Esophagus squamous epithelium (tissue), 4 donors: ENCODE data around the gene IKZF5. TPM values are rescaled to one million over a fixed set of nuclear protein-coding genes. Genes with fewer than 3 reads are reported as not detected.

Experiments
- total RNA-seq, 4 donors: library from RNA; depleted of rRNA; stranded (reverse); fragments of >200 nt; gene quantifications; one replicate each; pipeline ENCODE4 v1.1.0, GENCODE V29; 2016

Gene IKZF5
- total RNA-seq, 4 donors from 2014 or later = 2.9 to 12.0 (median 5.7) TPM

Other genes starting within 250 kb of the IKZF5 start
- gene CUZD1, start 162.9 kb downstream of the IKZF5 start, total RNA-seq = under 1 TPM in 2 of 4 donors, not detected in 2; 0.42 to 0.76 TPM
- 1 to 10 TPM in 2 of 4 donors, not detected in 2; 2.3 to 4.2 TPM for gene FAM24B, start 129.2 kb downstream of the IKZF5 start, total RNA-seq
- not detected for gene FAM24A, start 98.2 kb downstream of the IKZF5 start, total RNA-seq
- 1 to 10 TPM; 4.0 to 7.6 (median 4.6) TPM for gene C10orf88, start 54.6 kb downstream of the IKZF5 start, total RNA-seq
- 1 to 10 TPM; 2.5 to 3.0 (median 2.6) TPM for gene PSTK, start 28.4 kb downstream of the IKZF5 start, total RNA-seq
- gene ACADSB, start 211 bp upstream of the IKZF5 start, total RNA-seq = 10 to 100 TPM in 2 of 4 donors, 1 to 10 TPM in 2; 7.5 to 13.5 (median 10.4) TPM
- gene HMX3, start 127.2 kb upstream of the IKZF5 start, total RNA-seq = not detected
- gene HMX2, start 139.3 kb upstream of the IKZF5 start, total RNA-seq = not detected
- gene BUB3, start 145.6 kb upstream of the IKZF5 start, total RNA-seq = 100 to 1,000 TPM in 2 of 4 donors, 10 to 100 TPM in 2; 84.3 to 121 (median 100) TPM